Endodermal cell (in vitro differentiated cells): ENCODE results near the gene TMTC4. TPM values are rescaled to one million over a fixed set of nuclear protein-coding genes. Genes with fewer than 3 reads are reported as not detected.
"Not testable (repeated sequence)": the region's sequence is repeated elsewhere in the genome, so short reads cannot be mapped to it uniquely, and the experiment has no call there.

Experiments
- DNase-seq: peaks from one replicate; pipeline ENCODE4 v3.0.0-alpha.2; 2017
- H3K27ac ChIP-seq: 2 replicates; pipeline ENCODE4 v1.5.1; 2013; ENCODE audit warnings: mild to moderate bottlenecking, low read depth, low read length, moderate library complexity
- H3K27me3 ChIP-seq: 2 replicates; pipeline ENCODE4 v1.6.1; 2013; ENCODE audit warnings: mild to moderate bottlenecking, low read length, moderate library complexity; ENCODE audit not compliant: insufficient read depth, control insufficient read depth, poor library complexity, severe bottlenecking
- H3K36me3 ChIP-seq: 2 replicates; pipeline ENCODE4 v1.7.0; 2013; ENCODE audit warnings: mild to moderate bottlenecking, low read length, moderate library complexity; ENCODE audit not compliant: control insufficient read depth, insufficient read depth
- H3K4me1 ChIP-seq: one replicate; pipeline ENCODE4 v1.7.0; 2013; ENCODE audit warnings: low read length; ENCODE audit not compliant: control insufficient read depth, insufficient read depth
- H3K4me3 ChIP-seq: 2 replicates; pipeline ENCODE4 v1.5.1; 2013; ENCODE audit warnings: mild to moderate bottlenecking, low read length, moderate library complexity
- H3K9ac ChIP-seq: 2 replicates; pipeline ENCODE4 v1.6.1; 2013; ENCODE audit warnings: mild to moderate bottlenecking, low read length, moderate library complexity; ENCODE audit not compliant: poor library complexity, severe bottlenecking; ENCODE audit errors: extremely low read depth
- H3K9me3 ChIP-seq: 2 replicates; pipeline ENCODE4 v1.6.1; 2013; ENCODE audit warnings: mild to moderate bottlenecking, low read length, moderate library complexity; ENCODE audit not compliant: control insufficient read depth
- H3K27ac Mint-ChIP-seq: 2 replicates; pipeline ENCODE4 v1.8.0; 2020; ENCODE audit warnings: mixed read lengths
- H3K27me3 Mint-ChIP-seq: 2 replicates; pipeline ENCODE4 v1.8.0; 2021; ENCODE audit warnings: mild to moderate bottlenecking, mixed read lengths; ENCODE audit not compliant: insufficient read depth
- H3K36me3 Mint-ChIP-seq: 2 replicates; pipeline ENCODE4 v1.8.0; 2020; ENCODE audit warnings: low read depth, mixed read lengths
- H3K4me1 Mint-ChIP-seq: 2 replicates; pipeline ENCODE4 v1.8.0; 2020; ENCODE audit warnings: mixed read lengths
- H3K4me3 Mint-ChIP-seq: 2 replicates; pipeline ENCODE4 v1.8.0; 2020; ENCODE audit warnings: mild to moderate bottlenecking, moderate library complexity, mixed read lengths
- H3K9me3 Mint-ChIP-seq: 2 replicates; pipeline ENCODE4 v1.8.0; 2020; ENCODE audit warnings: mild to moderate bottlenecking, mixed read lengths
- CTCF ChIP-seq: fragments of 200-600 bp; sonication (generic); conservative IDR thresholded peaks from 2 replicates; pipeline ENCODE4 v1.5.0; 2021; ENCODE audit warnings: antibody characterized with exemption, mild to moderate bottlenecking
- WGBS, 2 experiments: methylation state at CpG; one replicate each; pipeline versions ENCODE4 v1.1.5 to v1.1.7; 2013; ENCODE audit warnings: missing lambda C conversion rate in 2 of 2, mixed read lengths in 1 of 2; ENCODE audit not compliant: insufficient coverage in 1 of 2, insufficient read length in 1 of 2; 5-methylcytosine and 5-hydroxymethylcytosine counted together
- total RNA-seq, 2 donors: library from RNA; stranded (reverse); fragmentation: NEBNext Ultra II Directional in 1 of 2; extraction: Animal tissue kit (Norgen Biotek cat#: 25700) in 1 of 2; gene quantifications; 2 replicates in 1 of 2; 3 replicates in 1 of 2; pipeline ENCODE4 v1.2.1, GENCODE V29; 2021

TMTC4 gene
- total RNA-seq, 2 donors from 2014 or later = 29.8 to 40.0 TPM

- Mint-ChIP-seq H3K27ac (no peak overlapping the region), H3K9me3 (peaks cover 21% of the 10 kb centered on the region), H3K36me3 (peaks cover 24% of the 10 kb centered on the region), H3K4me3 (no peak overlapping the region), H3K27me3 (no peaks in the 10 kb centered on the region), H3K4me1 (no peaks in the 10 kb centered on the region)
- Histone ChIP-seq H3K27ac (no peak overlapping the region), H3K4me1 (no peaks in the 10 kb centered on the region), H3K9ac (no peak overlapping the region), H3K36me3 (no peaks in the 10 kb centered on the region), H3K27me3 (no peaks in the 10 kb centered on the region), H3K9me3 (peaks cover 17% of the 10 kb centered on the region), H3K4me3 (no peak overlapping the region)
- 80 to 94% methylated on average over 2 to 4 of the region's 4 CpGs for WGBS, 2 experiments
- TF ChIP-seq CTCF = no peak
- DNase-seq = no peak
Measured at GRCh38 chr13:100581030-100581429, 93.6 kb downstream of the TMTC4 start.

DNA sequence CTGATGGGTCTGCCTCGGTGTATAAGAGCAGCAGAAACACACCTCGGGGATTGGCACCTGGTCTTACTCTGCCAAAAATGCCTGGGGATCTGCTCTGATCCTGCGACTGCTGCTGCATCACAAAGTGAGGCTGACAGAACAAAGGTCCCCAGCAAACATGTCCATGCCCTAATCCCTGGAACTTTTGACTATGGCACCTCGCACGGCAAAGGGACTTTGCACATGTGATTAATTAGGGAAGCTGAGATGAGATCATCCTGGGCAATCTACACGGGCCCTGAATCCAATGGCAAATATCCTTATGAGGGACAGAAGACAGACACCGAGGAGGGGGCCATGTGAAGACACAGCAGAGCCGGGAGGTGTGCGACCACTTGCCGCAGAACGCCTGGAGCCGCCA is 94.5 kb downstream of the TMTC4 start:
- H3K4me3 ChIP-seq = no peak overlapping the region
- H3K9me3 ChIP-seq = peaks cover 17% of the 10 kb centered on the region
- no peaks in the 10 kb centered on the region for H3K36me3 ChIP-seq
- DNase-seq = no peak
- Mint-ChIP-seq H3K36me3 (peaks cover 24% of the 10 kb centered on the region), H3K4me3 (no peak overlapping the region), H3K27me3 (no peaks in the 10 kb centered on the region), H3K27ac (no peak overlapping the region), H3K4me1 (no peaks in the 10 kb centered on the region), H3K9me3 (peaks cover 21% of the 10 kb centered on the region)
- TF ChIP-seq CTCF = no peak
- no peak overlapping the region for H3K27ac ChIP-seq
- H3K27me3 ChIP-seq = no peaks in the 10 kb centered on the region
- no peaks in the 10 kb centered on the region for H3K4me1 ChIP-seq
- 94 to 95% methylated on average over 11 to 12 of the region's 12 CpGs for WGBS, 2 experiments
- no peak overlapping the region for H3K9ac ChIP-seq

GRCh38 chr13:100577239-100577638 is 97.4 kb downstream of the TMTC4 start:
- H3K4me3 ChIP-seq, H3K36me3 ChIP-seq, H3K27me3 Mint-ChIP-seq, H3K27ac ChIP-seq, H3K27me3 ChIP-seq, H3K9ac ChIP-seq, DNase-seq, H3K4me1 Mint-ChIP-seq, H3K4me1 ChIP-seq, H3K27ac Mint-ChIP-seq, H3K4me3 Mint-ChIP-seq: not testable (repeated sequence)
- H3K9me3 ChIP-seq = peaks cover 17% of the 10 kb centered on the region
- WGBS, 2 experiments = 94% methylated on average over 3 of the region's 4 CpGs; no CpG with 5 or more reads in 1 of the 2 experiments
- peaks cover 23% of the 10 kb centered on the region for H3K36me3 Mint-ChIP-seq
- peaks cover 19% of the 10 kb centered on the region for H3K9me3 Mint-ChIP-seq

GRCh38 chr13:100573121-100573520 is 101.5 kb downstream of the TMTC4 start:
- Mint-ChIP-seq H3K4me1 (no peaks in the 10 kb centered on the region), H3K9me3 (peaks cover 17% of the 10 kb centered on the region), H3K36me3 (peaks cover 4% of the 10 kb centered on the region), H3K27me3 (no peaks in the 10 kb centered on the region), H3K27ac (no peak overlapping the region), H3K4me3 (no peak overlapping the region)
- Histone ChIP-seq H3K9me3 (peaks cover 8% of the 10 kb centered on the region), H3K36me3 (no peaks in the 10 kb centered on the region), H3K9ac (no peak overlapping the region), H3K27me3 (no peaks in the 10 kb centered on the region), H3K27ac (no peak overlapping the region), H3K4me3 (no peak overlapping the region), H3K4me1 (no peaks in the 10 kb centered on the region)
- peak; percentile 87 for DNase-seq
- 50% methylated on average over 2 of the region's 2 CpGs; no CpG with 5 or more reads in 1 of the 2 experiments for WGBS, 2 experiments
- peak; percentile 89 for TF ChIP-seq CTCF
